Measurements from ENCODE around the gene STPG4. TPM values are rescaled to one million over a fixed set of nuclear protein-coding genes. Genes with fewer than 3 reads are reported as not detected.

STPG4 gene
- total RNA-seq, 1 donor from 2014 or later: not detected

DNA sequence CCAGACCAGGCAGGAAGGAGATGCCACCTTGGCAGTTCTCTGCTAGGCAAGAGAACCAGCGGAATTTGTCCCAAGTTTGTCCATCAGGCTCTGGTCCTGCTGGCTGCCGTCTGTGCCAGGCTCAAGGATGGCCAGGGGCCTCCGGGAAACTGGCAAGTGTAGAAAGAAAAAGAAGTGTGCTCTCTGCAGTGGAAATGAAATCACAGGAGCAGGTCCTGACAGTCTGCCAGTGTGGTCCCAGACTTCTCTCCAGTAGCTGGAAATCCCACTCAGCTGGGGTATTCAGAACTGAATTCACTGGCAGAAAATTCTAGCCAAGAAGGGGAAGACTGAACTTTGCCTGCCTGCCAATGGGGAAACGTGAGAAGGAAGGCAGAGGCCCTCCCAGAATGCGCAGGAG, 91.0 kb downstream of the STPG4 start:
- peaks cover 86% of the 10 kb centered on the region for H3K4me1 ChIP-seq
- H3K9me3 ChIP-seq (replicated peaks): no peaks in the 10 kb centered on the region
- no peaks in the 10 kb centered on the region for H3K27me3 ChIP-seq (ENCODE audit: low read depth)
- intact Hi-C loops (cut with micrococcal nuclease): no loop called here
- H3K4me3 ChIP-seq: no peak overlapping the region
- TF ChIP-seq, protein P1, sequence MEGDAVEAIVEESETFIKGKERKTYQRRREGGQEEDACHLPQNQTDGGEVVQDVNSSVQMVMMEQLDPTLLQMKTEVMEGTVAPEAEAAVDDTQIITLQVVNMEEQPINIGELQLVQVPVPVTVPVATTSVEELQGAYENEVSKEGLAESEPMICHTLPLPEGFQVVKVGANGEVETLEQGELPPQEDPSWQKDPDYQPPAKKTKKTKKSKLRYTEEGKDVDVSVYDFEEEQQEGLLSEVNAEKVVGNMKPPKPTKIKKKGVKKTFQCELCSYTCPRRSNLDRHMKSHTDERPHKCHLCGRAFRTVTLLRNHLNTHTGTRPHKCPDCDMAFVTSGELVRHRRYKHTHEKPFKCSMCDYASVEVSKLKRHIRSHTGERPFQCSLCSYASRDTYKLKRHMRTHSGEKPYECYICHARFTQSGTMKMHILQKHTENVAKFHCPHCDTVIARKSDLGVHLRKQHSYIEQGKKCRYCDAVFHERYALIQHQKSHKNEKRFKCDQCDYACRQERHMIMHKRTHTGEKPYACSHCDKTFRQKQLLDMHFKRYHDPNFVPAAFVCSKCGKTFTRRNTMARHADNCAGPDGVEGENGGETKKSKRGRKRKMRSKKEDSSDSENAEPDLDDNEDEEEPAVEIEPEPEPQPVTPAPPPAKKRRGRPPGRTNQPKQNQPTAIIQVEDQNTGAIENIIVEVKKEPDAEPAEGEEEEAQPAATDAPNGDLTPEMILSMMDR (IDR thresholded peaks at IDR 0.05; ENCODE audit: borderline replicate concordance): no peak
- no peak for DNase-seq
- H3K36me3 ChIP-seq: peaks cover 8% of the 10 kb centered on the region
- H3K27ac ChIP-seq (replicated peaks): peak overlapping the region; percentile 68

DNA sequence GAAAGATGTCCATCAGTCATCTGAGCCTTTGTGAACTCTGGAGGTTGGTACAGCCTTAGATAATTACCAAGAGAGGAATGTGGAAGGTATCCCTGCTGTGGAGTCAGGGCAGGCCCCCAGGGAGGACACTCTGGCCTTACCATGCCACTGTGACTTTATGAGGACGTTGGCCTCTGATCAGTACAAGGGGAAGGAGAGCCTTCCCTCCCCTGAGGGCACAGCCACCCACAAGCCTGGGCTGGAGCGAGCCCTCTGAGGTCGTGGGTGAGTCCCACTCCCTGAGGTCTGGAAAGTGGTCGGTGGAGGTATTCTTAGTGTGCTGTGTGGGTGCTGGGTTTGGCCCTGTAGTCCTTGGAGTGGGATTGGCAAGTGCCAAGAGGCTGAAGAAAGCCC, 91.6 kb downstream of the STPG4 start:
- no peaks in the 10 kb centered on the region for H3K9me3 ChIP-seq (replicated peaks)

DNA sequence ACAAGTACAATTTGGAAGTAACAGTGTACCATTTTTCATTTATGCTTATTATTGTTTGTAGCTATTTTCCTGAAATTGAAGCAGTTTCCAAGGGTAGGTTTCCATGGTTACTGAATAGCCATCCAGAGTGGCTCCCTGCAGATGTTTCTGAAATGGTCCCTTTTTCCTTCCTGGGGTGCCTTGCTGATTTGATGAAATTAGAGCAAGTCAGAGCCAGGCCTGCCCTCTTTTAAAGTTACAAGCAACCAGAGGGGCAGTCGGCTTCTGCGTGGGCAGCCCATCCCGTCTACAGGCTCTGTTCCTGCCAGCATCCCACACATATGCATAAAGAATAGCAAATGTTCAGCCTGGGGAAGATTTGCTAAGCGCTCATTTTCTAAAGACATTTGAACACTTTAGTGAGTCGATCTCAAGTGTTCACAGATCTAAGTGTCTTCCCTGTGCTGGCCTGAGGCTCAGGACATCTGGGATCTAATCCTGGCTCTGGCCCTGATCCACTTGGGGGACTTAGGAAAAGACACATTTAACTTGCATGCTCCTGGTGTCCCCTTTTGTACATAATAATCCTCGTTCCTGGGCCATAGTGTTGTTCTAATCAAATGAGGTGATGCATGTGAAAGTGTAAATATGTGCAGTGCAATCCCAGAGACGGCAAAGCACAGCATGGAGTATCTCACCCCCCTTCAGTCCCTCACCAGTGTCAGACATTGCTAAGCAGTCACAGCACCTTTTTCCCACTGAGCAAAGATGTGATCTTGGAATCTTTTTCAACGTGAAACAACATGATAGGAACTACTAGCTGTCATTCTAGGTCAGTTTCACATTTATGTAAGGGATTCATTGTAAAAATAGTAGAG, 92.2 kb downstream of the STPG4 start:
- Histone ChIP-seq H3K27me3 (ENCODE audit: low read depth) (no peaks in the 10 kb centered on the region), H3K36me3 (peaks cover 8% of the 10 kb centered on the region), H3K4me1 (peaks cover 86% of the 10 kb centered on the region), H3K9me3 (replicated peaks) (no peaks in the 10 kb centered on the region), H3K27ac (replicated peaks) (peak overlapping the region; percentile 68), H3K4me3 (no peak overlapping the region)
- TF ChIP-seq, protein P1 (IDR thresholded peaks at IDR 0.05; ENCODE audit: borderline replicate concordance): no peak
- intact Hi-C loops (cut with micrococcal nuclease): no loop called here
- DNase-seq: no peak

More for the DNA sequence above, 91.6 kb downstream of the STPG4 start:
- Histone ChIP-seq H3K27ac (replicated peaks) (peak overlapping the region; percentile 68), H3K4me1 (peaks cover 86% of the 10 kb centered on the region), H3K4me3 (no peak overlapping the region), H3K36me3 (peaks cover 8% of the 10 kb centered on the region), H3K27me3 (ENCODE audit: low read depth) (no peaks in the 10 kb centered on the region)
- no peak for DNase-seq
- intact Hi-C loops (cut with micrococcal nuclease): no loop called here
- TF ChIP-seq, protein P1 (IDR thresholded peaks at IDR 0.05; ENCODE audit: borderline replicate concordance): no peak

DNA sequence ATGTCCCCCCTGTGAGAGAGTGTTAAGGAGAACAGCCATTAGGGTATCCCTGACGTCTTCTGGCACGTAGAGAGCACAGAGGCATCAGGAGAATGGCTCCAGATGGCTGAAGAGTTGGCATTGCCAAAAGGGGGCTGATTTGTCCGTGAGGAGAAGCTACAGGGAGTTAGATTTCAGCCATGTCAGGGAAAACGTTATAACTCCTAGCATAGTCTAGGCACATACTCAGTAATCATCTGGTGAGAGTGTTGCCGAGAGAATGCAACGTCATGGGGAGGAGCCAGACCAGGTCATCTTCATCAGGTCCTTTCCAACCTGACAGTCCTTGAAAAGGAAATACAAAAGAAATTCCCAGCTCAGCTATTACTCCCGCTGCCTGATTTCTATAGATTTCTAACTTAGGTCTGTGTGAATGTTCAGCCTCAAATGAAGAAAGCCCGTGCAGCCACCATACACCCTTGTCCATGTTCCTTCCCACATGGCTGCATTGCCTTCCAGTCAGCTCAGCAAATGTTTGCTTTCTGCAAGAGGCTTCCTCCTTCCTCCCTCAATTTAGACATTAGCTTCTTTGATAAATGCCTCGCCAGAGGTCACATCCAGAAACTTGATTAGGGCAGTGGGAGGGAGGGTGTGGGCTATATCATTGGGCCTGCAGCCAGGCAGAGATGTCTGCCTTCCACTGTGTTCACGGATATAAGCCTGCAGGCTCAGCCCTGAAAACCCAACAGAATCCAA, 93.0 kb downstream of the STPG4 start:
- H3K4me1 ChIP-seq: peaks cover 87% of the 10 kb centered on the region
- no peaks in the 10 kb centered on the region for H3K9me3 ChIP-seq (replicated peaks)
- H3K36me3 ChIP-seq: peaks cover 8% of the 10 kb centered on the region
- peak overlapping the region; percentile 68 for H3K27ac ChIP-seq (replicated peaks)
- intact Hi-C loops (cut with micrococcal nuclease): no loop called here
- H3K4me3 ChIP-seq: no peak overlapping the region
- no peaks in the 10 kb centered on the region for H3K27me3 ChIP-seq (ENCODE audit: low read depth)
- DNase-seq: no peak
- TF ChIP-seq, protein P1 (IDR thresholded peaks at IDR 0.05; ENCODE audit: borderline replicate concordance): no peak

DNA sequence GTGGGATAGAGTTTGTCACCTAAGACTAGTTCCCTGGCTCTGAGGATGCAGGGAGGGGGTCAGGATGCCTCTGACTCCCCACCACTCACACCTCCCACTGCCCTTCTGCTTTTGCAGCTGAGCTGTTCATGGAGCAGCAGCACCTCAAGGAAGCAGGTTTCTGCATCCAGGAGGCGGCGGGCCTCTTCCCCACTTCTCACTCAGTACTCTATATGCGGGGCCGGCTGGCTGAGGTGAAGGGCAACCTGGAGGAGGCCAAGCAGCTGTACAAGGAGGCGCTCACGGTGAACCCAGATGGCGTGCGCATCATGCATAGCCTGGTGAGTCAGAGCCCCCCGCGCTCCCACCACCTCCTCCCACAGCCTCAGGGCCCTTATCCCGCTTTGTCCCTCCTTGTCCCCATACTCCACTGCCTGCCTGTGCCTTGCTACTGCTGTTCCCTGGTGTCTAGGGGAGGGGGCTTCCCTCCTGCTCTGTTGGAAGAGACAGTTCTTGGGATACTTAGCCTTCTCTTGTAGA, 94.4 kb downstream of the STPG4 start:
- H3K4me3 ChIP-seq: no peak overlapping the region
- intact Hi-C loops (cut with micrococcal nuclease): no loop called here
- H3K9me3 ChIP-seq (replicated peaks): no peaks in the 10 kb centered on the region
- peaks cover 8% of the 10 kb centered on the region for H3K36me3 ChIP-seq
- no peak for DNase-seq
- H3K4me1 ChIP-seq: peaks cover 91% of the 10 kb centered on the region
- no peaks in the 10 kb centered on the region for H3K27me3 ChIP-seq (ENCODE audit: low read depth)
- H3K27ac ChIP-seq (replicated peaks): no peak overlapping the region
- TF ChIP-seq, protein P1 (IDR thresholded peaks at IDR 0.05; ENCODE audit: borderline replicate concordance): no peak

Measured in left ventricle myocardium inferior (tissue), 1 donor.